Choroid plexus epithelial cell (primary cell): ENCODE data around the gene TRIM65.
"Not testable (repeated sequence)": the region's sequence is repeated elsewhere in the genome, so short reads cannot be mapped to it uniquely, and the experiment has no call there.

Experiments
- DNase-seq: peaks from one replicate; pipeline ENCODE4 v3.0.0-alpha.2; 2010; ENCODE audit warnings: low read depth
- H3K4me3 ChIP-seq: 2 replicates; pipeline ENCODE4 v1.5.1; 2011; ENCODE audit warnings: low read depth, mild to moderate bottlenecking, control low read depth, low read length, moderate library complexity
- TF ChIP-seq, protein P1 (sequence below): conservative IDR thresholded peaks from 2 replicates; pipeline ENCODE4 v1.5.1; 2011; ENCODE audit warnings: low read depth, mild to moderate bottlenecking, control low read depth, inconsistent platforms, low read length, moderate library complexity

Gene TRIM65

DNA sequence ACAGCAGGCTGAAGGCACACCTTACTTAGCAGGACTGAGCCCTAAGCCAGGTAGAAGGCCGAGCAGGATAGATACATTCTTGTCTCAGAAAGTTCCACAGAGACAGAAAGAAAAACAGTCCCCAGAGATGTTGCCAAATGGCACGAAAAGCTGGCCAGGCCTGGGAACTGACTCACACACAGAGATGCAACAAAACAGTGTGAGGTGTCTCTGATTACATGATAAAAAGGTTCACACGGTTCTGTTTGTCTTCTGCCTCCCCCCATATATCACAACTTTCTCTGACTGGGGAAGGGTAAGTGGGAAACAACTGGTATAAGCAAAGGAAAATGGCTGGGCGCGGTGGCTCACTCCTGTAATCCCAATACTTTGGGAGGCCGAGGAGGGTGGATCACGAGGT lies 43.3 kb downstream of the TRIM65 start:
- TF ChIP-seq, protein P1, sequence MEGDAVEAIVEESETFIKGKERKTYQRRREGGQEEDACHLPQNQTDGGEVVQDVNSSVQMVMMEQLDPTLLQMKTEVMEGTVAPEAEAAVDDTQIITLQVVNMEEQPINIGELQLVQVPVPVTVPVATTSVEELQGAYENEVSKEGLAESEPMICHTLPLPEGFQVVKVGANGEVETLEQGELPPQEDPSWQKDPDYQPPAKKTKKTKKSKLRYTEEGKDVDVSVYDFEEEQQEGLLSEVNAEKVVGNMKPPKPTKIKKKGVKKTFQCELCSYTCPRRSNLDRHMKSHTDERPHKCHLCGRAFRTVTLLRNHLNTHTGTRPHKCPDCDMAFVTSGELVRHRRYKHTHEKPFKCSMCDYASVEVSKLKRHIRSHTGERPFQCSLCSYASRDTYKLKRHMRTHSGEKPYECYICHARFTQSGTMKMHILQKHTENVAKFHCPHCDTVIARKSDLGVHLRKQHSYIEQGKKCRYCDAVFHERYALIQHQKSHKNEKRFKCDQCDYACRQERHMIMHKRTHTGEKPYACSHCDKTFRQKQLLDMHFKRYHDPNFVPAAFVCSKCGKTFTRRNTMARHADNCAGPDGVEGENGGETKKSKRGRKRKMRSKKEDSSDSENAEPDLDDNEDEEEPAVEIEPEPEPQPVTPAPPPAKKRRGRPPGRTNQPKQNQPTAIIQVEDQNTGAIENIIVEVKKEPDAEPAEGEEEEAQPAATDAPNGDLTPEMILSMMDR = no peak
- DNase-seq = peak; percentile 78
- no peak overlapping the region for H3K4me3 ChIP-seq

DNA sequence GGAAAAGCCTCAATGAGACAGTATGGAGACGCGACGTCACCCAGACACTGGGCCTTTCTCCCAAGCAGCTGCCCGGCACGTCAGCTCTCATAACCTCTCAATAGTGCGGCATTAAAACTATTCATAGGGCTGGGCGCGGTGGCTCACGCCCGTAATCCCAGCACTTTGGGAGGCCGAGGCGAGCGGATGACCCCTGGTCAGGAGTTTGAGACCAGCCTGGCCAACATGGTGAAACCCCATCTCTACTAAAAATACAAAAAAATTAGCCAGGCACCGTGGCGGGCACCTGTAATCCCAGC lies 45.1 kb downstream of the TRIM65 start:
- not testable (repeated sequence) for H3K4me3 ChIP-seq, DNase-seq

DNA sequence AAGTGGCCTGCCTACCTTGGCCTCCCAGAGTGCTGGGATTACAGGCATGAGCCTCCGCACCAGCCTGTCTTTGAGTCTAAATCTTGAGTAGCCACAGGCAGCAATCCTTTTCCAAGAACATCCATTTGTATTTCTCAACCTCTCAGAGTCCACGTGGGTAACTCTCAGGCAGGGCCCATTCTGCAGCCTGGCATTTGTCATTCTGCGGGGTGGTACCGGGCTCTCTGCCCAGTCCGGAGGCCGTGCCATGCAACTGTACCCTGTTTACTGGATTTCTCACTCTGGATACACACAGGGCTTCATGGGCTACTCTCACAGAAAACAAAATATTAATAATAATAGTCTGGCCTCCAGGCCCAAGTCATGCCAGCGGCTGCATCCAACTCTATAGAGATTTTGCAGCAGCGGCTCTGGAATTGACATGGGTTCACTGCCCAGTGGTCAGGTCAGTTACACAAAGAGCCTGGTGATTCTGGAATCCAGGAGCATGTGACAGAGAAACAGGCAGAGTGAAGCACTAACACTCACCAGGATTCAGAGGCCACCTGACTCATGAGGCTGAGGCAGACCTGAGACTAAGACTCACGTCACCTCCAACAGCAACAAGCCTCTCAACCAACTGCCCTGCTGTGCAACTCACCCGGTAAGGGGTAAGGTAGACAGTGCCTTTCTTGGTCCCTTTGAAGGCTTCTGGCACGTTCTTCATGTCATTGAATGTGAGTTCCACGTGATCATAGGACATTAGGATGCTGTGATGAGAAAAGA lies 45.6 kb downstream of the TRIM65 start:
- H3K4me3 ChIP-seq = no peak overlapping the region
- TF ChIP-seq, protein P1 = no peak
- peak; percentile 28 for DNase-seq

DNA sequence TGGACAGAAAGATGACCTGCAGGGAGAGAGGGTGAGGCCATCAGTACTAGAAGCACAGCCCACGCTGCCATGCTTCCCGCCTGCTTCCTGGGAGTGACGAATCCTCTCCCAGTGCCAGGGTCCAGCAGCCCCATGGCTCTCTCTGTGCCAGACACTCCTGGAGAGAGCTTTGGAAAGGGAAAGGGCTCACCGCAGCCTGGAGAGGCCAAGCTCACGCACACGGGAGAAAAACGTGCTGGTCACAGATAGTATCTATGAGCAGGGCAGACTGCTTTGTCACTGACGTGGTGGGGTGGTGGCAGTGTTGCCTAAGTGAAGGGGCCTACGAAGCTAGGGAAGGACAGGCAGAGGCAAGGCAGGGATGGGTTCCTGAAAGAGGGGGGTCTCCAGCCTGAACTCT lies 47.0 kb downstream of the TRIM65 start:
- DNase-seq = no peak
- TF ChIP-seq, protein P1 = no peak
- no peak overlapping the region for H3K4me3 ChIP-seq

DNA sequence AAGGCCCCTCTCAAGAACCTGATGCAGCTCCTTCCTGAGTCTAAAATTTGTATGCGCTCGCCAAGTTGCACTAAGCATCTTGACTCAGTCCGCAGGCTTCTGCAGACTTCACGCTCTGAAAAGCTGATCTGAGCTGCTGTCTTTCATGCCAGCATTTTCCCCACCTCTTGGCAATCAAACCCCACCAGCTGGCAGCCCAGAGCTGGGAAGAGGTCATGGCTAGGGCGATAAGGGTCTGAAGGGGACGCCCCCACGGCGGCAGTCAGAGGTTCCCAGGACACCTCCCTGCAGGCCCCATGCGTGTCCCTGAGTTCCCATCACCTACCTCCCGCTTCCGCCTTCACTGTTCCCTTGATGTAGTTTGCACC lies 47.5 kb downstream of the TRIM65 start:
- no peak overlapping the region for H3K4me3 ChIP-seq
- DNase-seq = no peak
- TF ChIP-seq, protein P1 = no peak

DNA sequence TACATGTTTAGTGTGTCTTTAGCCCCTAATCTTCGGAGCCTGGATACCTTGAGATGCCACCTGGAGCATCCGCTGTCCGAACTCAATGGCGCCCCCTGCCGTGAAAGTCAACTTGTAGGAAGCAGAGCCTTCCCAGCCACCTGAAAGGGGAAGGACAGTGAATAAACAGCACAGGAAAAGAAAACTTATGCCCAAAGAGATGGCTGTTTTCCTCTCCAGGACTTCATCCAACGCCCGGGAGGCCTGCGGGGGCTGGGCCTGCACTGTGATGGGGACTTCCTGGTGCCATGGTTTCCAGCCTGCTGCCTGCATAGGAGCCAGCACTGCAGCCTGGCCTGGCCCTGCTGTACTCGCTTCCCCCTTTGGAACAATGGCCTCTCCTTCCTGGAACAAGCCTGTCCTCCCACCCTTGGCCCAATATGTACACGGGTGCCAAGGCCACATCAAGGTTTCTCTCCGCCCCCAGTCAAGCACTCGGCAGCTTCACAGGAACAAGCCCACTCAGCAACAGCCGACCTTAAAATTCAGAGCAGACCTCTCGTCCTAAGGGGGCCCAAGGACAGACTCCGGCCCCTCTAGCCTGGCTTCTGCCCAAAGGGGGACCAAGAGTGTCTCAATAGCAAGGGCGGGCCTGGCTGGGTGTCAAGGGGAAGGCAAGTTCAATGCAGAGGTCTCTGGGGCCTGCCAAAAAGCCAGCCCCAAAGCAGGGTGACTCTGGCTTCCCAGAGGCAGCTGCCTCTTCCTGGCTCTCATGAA lies 48.0 kb downstream of the TRIM65 start:
- TF ChIP-seq, protein P1 = peak; percentile 83
- H3K4me3 ChIP-seq = no peak overlapping the region
- peak; percentile 66 for DNase-seq

DNA sequence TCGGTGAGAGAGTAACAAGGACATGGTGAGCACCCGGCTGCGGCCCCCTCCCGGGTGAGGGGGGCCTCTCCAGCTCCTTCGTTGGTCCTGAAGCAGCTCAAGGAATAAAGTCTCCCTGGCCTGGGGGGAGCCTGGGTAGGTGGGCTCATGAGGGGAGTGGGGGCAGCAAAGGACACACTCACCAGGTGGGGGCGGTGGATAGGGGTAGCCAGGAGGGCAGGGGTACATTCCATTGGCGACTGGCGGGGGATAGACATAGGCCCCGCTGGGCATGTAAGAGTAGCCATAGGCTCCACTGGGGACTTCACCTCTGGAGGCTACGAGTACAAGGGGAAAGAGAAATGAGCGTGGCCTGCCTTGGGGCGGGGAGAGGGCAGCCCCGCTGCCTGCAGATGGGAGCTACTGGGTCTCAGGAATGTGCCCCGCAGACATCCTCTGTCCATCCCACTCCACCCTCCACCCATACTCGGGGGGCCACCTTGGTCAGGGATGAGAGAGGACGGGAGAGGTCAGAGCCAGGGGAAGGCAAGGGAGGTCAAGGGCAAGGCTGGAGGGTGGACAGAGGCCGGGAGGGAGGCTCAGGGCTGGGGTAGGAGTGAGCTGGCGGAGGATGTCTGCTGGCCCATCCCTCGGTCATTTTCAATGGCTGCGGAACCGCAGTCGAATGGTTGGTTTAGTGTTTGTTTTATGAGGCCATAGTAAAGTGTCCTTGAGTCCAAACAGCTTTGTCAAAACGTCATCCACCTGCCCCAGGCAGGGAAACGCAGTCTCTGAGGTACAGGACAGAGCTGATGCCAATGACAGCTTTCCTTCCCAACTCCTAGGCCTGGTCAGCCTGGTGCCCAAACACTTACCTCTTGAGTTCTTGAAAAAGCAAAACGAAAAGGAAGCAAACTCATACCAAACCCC lies 48.9 kb downstream of the TRIM65 start:
- no peak overlapping the region for H3K4me3 ChIP-seq
- DNase-seq = no peak
- TF ChIP-seq, protein P1 = no peak
